MM.1S (cell line): Measurements from ENCODE around the gene LRRC34.

Source experiments
- EZH2 ChIP-seq: fragments of 300-600 bp; sonication (generic); optimal IDR thresholded peaks from 2 replicates; pipeline ENCODE3; 2017; ENCODE audit warnings: low read depth, mild to moderate bottlenecking, antibody characterized with exemption, low read length, mixed read lengths
- TF ChIP-seq, protein P1 (sequence below): fragments of 300-600 bp; sonication (generic); IDR thresholded peaks from 2 replicates; pipeline ENCODE4 v1.5.1; 2016; ENCODE audit warnings: antibody characterized with exemption, low read length, mixed read lengths

DNA sequence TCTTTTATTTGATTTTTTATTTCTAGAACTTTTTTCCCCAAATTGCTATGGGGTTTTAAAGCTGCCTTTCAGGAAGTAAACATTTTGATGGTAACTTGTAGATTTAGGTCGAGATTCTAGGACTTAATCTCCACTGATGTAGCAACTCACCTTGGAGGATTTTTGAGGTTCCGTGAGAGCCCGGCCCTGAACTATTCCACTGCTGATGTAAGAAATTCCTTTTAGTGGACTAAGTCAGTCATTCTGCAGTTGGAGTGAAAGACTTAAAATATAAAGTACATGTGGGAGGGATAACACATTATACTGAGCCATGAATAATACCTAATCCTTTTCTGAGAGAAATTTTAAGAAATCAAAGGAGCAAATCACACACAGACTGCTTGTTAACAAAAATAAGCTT lies 12.6 kb upstream of the LRRC34 start:
- TF ChIP-seq, protein P1, sequence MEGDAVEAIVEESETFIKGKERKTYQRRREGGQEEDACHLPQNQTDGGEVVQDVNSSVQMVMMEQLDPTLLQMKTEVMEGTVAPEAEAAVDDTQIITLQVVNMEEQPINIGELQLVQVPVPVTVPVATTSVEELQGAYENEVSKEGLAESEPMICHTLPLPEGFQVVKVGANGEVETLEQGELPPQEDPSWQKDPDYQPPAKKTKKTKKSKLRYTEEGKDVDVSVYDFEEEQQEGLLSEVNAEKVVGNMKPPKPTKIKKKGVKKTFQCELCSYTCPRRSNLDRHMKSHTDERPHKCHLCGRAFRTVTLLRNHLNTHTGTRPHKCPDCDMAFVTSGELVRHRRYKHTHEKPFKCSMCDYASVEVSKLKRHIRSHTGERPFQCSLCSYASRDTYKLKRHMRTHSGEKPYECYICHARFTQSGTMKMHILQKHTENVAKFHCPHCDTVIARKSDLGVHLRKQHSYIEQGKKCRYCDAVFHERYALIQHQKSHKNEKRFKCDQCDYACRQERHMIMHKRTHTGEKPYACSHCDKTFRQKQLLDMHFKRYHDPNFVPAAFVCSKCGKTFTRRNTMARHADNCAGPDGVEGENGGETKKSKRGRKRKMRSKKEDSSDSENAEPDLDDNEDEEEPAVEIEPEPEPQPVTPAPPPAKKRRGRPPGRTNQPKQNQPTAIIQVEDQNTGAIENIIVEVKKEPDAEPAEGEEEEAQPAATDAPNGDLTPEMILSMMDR = no peak
- TF ChIP-seq EZH2 = no peak
